Measurements from ENCODE around the gene C14orf93.

C14orf93 gene, protein sequence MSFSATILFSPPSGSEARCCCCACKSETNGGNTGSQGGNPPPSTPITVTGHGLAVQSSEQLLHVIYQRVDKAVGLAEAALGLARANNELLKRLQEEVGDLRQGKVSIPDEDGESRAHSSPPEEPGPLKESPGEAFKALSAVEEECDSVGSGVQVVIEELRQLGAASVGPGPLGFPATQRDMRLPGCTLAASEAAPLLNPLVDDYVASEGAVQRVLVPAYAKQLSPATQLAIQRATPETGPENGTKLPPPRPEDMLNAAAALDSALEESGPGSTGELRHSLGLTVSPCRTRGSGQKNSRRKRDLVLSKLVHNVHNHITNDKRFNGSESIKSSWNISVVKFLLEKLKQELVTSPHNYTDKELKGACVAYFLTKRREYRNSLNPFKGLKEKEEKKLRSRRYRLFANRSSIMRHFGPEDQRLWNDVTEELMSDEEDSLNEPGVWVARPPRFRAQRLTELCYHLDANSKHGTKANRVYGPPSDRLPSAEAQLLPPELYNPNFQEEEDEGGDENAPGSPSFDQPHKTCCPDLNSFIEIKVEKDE

DNA sequence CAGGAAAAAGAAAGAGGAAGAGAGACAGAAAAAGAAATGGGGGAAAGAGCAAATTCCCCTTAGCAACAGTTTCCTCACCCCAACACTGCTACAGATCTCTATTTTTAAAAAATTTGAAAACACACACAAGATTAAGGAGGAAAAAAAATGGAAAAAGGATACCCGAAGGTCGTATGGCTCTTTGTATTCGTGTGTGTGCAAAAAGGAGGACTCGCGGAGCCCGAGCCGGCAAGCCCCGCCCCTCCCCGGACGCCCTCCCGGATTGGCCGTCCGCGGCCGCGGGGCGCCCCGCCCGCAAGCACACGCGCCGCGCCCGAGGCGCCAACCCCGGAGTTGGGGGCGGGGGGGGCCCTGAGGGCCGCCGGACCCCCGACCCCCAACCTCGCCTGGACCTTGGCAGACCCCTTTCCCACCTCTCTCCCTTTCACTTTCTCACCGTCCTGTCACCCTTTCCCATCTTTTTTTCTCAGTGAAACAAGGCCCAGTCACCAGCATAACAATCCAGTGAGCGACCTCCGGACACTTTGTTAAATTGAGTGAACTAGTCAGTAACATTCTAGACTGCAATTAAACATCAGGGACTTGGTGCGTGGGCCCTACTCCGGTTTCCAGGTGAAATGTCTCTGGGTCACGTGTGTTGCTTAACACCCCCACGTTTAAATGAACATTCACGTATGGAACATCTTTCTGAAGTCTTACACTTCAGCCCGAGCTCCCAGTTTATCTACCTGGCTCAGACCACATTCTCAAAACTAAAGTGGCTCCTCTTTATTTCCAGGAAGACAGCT is at the start of gene C14orf93:
TSS of gene C14orf93 (minus strand) at position 205 of the 788 bp plus-strand sequence. CDS start 11,120 bp downstream, outside the sequence.
- peak; percentile 70 to 80 for DNase-seq

DNA sequence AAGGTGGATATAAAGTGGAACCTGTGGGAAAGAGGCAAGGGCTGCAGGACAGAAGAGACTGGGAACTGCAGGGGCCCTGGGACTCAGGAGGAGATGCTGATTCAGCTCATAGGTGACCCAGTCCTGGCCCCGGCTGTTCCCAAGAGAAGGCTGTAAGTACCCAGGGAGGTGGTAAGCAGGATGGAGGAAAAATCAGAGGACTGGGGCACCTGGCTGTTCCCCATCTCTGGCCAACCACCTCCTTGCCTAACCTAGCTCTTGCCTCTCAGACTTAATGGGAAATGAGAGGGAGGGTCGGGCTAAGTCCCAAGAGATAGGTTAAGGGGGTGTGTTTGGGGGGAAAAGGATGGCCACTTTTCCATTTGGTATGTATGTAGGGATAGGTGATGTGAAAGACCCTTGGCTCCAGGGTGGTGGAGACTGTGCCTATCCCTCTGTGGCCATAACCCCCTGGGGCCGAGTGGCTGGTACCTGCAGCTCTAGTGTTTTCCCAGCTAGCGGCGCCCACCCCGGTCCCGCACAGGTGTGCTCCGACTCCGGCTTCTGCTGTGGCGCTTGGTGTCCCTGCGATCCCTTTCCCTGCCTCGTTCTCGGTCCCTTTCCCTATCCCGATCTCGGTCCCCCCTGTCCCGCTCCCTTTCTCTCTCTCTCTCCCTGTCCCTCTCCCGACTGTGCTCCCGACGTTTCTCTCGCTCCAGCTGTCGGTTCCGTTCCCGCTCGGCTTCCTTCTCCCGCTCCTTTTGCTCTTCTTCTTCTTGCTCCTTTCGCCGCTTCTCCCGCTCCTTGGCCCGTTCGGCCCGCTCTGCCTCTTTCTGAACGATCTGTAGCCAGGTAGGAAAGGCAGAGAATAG is 48.9 kb upstream of the C14orf93 start:
- DNase-seq = no peak

DNA sequence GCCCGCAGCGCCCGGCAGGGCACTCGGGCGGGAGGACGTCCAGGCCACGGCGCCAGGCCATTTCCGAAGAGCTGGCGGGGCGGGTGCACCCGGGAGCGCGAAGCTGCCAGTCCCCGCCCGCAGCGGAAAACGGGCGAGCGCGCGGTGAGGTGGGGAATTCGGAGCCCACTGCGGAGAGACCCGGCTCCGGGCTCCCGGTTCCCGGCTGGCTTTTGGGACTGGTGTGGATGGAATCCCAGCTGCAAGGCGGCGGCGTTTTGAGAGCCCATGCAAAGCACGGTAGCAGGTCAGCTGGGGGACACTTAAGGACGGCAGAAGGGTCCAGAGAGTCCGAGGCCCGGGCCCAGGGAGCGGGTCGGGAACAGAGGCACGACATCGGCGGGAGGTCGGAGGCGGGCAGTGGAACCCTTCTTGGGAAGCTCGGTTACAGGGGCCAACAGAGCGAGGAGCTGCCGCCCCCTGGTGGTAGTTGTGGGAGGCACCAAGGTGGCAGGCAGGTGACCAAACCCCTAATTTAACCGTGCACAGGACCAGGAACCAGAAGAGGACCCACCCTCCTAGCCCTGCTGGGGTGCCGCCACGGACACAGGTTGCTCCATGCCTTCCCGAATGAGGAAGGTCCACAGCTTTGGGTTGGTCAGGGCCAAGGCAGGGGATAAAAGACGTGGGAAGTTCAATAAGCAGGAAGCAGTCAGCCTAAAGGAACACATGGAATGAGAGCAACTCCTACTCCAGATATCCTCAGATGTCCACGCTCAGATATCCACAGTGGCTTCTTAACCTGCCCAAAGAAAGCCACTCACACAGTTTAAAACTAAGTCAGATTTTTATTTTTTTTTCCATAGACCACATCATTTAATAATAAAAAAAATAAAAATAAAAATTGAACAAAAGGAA is 48.1 kb upstream of the C14orf93 start:
- no peak for DNase-seq

DNA sequence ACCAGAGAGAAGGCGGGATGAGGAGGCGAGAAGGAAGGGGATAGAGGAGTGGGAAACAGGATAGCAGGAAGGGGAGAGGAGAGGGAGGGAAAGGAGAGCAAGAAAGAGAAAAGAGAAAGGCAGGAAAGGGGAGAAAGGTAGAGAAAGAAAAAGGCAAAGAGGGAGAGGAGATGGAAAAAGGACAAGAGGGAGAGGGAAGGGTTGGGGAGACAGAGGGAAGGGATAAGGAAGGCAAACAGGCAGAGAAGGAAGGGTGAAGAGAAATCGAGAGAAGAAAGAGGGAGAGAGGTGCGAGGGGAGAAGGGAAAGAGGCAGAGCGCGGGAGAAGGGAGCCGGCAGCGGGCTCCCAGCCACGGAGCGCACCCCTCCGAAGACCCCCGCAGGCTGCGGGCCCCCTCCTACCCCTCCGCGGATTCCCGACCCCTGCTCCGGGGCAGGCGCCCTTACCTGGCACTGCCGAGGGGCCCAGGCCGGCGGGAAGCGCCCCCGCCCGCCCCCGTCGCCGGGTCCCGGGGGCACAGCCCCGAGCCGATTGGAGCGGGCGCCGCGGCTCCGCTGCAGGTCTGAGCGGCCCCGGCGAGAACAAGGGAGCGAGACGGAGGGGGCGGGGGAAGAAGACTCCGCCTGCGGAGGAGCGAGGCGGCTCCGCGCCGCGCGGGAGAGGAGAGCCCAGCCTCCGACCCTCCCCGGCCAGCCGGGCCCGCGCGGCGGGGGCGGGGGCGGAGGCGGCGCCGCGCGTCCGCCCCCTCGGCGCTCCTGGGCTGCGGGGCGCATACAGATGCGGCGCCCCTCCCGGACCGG is 47.2 kb upstream of the C14orf93 start, which contains the start of gene CDH24:
TSS of gene CDH24 (minus strand) at position 565 of the 801 bp plus-strand sequence. CDS start 1,787 bp downstream, outside the sequence.
- DNase-seq = no peak

DNA sequence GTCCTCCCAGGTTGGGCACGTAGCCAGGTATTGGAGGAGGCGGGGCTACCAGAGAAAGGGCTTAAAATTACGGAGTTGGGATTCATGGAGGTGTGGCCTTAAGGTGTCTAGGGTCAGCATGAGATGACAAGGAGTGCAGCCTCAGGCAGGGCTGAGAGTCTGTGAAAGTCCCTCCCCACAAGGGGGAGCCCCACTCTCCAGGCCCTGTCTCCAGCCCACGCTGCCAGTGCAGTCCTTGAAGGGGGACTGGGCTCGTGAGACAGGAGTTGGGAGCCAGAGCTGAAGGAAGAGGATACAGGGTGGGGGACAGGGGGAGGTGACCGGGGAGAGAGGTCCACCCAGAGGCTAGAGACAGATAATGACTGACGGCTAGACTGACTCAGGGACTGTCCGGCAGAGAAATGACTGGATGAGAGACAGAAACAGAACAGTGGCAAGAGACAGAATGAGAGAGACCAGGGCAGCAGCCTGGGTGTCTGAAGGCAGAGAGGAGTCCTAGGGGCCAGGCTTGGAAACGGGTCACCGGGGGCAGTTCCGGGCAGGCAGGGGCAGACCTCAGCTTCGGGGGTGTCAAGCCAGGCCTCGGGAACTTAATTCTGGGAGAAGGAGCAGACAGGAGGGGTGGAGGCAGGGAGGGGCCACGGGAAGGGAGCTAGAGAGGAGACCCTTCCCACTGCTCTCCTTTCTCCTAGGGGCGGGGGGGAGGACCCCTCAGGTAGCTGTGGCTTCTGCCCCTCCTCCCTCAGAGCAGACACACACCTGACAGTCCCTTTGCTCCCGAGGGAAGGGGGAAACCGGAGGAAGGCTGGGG is 46.4 kb upstream of the C14orf93 start:
- DNase-seq = no peak

DNA sequence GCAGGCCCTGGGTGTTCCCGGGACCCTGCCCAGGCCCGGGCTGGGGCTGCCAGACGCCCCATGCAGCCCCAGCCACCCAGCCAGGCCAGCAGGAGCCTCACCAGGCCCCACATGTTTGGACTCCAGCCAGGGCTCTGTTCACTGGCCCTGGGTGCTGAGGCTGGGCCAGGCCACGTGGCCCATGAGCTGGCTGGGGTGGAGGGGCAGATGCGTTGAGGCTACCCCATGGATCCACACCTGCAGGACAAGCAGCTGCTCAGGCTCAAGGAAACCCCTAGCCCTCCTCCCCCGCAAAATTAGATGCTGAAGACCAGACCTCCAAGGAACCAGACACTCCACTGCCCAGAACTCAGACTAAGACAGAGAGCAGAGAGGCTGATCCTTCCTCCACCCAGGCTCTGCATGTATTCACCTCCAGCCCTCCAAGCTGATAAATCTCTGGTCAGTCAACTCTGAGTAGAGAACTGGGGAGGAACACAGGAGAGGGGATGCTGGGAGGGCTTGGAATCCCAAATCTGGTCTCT is 45.7 kb upstream of the C14orf93 start:
- no peak for DNase-seq

DNA sequence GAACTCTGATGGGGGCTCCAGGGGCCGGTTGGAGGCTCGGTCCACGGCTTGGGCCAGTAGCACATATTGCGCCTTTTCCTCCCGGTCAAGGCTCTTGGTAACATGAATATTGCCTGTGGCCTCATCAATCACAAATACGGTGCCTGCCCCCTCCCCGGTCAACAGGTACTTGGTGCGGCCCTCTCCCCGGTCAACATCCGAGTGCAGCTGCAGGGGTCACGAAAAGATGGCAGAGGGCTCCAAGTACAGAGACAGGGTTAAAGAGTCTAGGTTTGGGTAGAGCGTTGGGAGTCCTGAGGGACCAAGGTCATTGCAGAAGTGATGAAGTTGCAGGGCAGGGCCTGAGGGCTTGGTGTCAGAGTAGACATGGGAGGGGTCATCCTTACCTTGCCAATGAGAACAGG is 45.2 kb upstream of the C14orf93 start:
- DNase-seq = no peak

DNA sequence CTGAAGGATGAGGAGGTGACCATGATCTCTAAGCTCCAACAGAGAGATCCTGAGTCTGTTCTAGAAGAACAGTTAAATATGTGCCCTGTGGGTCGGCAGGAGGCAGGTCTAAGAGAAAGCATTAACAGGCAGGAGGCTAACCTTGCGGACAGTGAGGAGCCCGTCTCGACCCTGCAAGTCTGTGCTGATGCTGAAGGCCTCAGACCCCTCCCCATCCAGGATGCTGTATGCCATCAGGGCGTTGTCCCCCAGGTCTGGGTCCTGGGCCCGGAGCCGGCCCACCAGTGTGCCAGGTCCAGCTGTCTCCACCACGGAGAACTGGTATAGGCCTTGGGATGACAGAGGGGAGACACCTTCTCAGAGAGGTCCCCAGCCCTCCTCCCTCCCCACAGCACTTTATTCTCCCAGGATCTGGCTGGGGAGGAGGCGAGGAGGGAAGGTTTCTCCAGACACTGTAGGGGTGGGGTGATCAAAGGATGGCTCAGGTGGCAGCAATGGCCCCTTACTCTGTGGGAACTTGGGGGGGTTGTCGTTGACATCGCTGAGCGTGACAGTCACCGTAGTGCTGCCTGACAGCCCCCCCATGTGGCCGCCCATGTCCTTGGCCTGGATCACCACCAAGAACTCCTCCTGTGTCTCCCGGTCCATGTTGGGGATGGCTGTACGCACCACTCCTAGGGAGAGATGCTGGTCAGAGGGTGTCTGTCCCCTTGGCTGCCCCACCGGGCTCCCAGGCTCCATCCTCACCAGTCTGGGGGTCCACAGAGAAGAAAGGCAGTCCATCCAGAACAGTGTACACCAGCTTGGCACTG is 44.3 kb upstream of the C14orf93 start:
- no peak for DNase-seq

DNA sequence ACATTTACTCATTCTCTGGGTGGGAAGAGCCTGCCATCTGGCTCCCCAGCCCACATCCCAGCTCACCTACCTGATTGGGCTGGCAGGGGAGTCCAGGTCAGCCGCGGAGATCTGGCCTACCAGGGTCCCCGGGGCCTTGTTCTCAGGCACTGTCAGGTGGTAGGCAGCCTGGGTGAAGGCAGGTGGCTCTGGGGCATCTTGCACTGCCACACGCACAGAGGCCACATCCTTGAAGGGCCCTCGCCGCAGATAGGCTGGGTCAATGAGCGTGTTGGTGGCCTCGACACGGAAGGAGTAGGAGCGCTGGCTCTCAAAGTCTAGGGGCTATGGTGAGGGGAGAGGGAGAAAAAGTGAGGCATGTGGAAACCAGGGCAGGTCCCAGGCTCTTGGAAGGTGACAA is 43.5 kb upstream of the C14orf93 start:
- DNase-seq = no peak

DNA sequence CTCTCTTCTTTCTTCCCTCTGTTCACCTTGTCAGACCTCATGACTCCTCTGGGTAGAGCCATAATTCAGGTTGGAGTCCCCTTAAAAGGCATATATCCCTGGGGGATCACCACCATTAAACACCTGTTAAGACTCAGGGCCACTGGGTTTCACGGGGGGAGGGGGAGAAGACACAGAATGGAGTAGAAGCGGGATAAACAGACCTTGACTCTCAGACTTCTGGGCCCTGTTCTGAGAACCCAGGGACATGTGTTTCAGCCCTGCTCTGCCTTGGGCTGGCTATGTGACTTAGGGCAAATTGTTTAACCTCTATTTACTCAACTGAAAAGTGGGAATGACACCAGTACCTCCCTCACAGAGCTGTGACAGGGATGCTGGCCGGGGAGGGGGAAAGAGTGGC is 42.7 kb upstream of the C14orf93 start:
- DNase-seq = no peak

DNA sequence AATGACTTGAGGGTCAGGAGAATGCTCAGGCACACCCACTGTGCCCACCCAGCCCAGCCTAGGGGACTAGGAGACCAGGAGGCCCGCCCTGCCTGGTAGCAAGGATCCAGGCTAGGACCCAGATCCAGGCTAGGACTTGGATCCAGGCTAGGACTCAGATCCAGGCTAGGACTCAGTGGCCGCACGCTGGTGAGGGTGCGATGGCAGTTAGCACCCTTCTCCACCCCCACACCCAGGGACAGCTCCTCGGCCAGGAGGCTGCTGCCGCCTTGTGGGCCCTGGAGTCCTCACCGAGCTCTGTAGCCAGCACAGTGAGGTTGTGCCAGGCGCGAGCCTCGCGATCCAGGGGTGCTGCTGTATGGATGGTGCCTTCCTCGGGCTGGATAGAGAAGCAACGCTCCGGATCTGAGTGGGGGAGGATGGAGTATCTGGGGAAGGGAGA is 42.3 kb upstream of the C14orf93 start:
- DNase-seq = no peak

DNA sequence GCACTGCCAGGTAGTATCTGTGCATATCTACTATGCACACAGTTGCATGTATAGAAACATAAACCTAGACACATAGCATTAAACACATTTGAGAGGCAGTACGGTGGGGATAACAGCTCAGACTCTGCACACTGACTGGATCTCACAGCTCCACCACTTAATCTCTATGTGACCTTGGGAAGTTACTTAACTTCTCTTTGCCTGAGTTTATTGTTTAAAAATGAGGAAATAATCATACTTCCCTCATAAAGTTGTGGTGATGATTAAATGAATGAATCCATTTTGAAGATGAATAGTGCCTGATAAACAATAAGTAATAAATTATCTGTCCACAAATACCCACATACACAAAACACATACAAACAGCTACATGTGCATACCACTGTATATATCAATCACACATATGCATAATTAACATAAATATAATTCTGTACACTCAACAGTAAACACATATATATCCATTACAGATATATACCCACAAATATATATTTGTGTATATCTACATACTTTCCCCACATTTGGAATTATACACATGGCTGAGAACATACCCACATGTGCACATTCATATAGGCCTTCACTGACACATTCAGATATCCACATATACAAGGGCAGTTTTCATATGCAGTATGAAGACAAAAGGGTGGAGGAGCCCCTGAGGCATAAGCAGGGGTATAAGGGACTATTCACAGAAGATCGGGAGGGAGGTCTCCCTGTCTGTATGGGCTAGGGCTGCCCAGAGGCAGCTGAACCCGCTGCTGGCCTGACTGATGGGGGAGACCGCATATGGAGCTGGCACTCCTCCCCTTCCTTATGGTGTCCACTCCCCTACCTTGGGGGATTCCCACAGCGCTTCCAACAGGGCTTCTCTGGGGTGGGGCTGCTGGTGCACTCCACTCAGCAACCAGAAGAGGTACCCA is 41.5 kb upstream of the C14orf93 start:
- DNase-seq = no peak

DNA sequence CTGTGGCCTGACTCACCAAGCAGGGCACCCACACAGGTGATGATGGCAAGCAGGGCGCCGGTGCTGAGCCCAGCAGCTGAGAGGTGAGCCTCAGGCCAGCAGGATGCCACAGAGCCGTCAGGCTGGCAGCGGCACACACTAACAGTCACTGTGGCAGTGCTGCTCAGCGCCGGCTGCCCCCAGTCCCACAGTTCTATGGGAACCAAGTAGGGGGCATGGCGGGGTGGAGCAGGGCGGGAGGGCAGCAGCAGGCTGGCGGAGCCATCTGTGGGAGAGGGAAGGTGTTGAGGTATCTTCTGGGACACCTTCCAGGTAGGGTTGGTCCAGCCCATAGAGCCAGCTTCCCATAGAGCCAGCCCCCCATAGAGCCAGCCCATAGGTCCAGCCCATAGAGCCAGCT is 39.1 kb upstream of the C14orf93 start:
- no peak for DNase-seq

DNA sequence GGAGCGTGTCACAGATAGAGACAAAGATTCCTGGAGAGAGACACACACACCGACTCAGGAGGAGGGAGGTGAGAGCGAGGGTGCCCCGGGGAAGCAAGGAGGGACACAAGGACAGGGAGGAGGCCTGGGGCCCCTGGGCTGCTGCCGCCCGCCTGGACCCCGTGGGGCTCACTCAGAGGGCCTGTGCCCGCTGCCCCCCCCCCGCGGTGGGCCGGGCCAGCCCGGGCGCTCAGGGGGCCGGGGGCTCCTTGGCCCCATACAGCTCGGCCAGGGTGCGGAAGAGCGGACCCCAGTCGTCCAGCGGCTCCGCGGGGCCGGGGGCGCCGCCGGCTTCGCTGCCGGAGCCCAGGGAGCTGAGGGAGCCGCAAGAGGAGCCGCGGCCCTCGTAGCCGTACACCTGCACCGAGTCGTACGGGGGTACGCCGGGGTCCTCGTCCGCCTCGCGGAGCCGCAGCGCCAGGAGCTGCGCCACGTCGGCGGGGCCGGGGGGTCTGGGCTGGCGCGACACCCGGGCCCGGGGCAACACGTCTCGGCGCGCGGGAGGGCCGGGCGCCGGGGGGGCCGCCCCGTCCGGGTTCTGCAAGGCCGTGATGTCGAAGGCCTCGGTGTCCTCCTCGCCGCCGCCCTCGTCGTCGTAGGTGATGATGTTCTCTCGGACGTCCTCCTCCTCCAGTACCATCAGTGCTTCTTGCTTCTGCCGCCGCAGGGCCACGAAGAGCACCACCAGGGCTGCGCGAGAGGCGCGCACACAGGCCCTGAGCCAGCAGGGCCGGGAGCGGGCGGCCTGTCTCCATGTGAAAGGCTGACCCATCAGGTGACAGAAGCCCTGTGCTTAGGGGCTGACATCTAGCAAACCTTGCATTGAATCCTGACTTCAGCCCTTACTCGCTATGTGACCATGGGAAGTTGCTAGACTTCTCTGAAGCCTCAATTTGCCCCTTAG is 38.1 kb upstream of the C14orf93 start:
- DNase-seq = no peak

DNA sequence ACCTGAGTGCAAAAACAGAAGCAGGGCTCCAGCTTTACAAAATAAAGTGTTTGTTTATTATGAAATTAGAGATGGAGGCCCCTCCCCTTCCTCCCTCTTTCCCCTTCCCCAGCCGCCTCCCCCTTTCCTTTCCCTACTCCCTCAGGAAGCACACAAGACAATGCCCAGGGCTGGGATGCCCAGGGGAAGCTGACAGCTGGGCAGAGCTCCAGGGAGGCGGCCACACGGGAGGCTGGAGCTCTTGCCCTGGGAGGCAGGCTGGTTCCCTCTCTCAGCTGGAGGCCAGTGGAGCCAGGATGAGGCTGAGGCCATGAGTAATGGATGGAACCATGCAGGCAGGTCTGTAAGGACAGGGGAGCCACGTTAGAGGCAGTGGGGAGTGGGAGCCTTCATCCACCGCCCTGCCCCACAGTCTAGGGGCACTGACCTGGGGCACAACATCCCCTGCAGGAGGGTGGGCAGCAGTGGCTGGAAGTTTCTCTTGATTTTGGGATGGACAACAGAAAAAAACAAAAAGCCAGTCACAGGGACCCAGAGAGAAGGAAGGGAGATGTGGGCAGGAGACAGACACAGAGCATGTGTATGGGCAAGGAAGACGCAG is 37.2 kb upstream of the C14orf93 start:
- DNase-seq = no peak
